Calu3 (cell line): ENCODE measurements around the gene DCHS2. TPM values are rescaled to one million over a fixed set of nuclear protein-coding genes. Genes with fewer than 3 reads are reported as not detected.
A peak's percentile ranks its signal among the peaks of the same experiment; 100 is the strongest.

Source experiments
- BruUV-seq: library from RNA; stranded (reverse); fragments of 400-500 nt; replicated peaks from 2 replicates; lab custom pipeline; 2021; lab: Mats Ljungman, UMichigan
- CTCF ChIA-PET: fragments of 300-600 bp; sonication (Branson Sonifier 250); formaldehyde crosslinking; loops from one replicate; lab custom pipeline; 2022; ENCODE audit warnings: antibody characterized with exemption; lab: Charles Lee
- DNase-seq: peaks from one replicate; pipeline ENCODE4 v3.0.0; 2022
- H3K27ac Mint-ChIP-seq: one replicate; pipeline ENCODE4 v1.8.0; 2022; ENCODE audit warnings: mixed read lengths; ENCODE audit not compliant: unreplicated experiment
- H3K27me3 Mint-ChIP-seq: one replicate; pipeline ENCODE4 v1.8.0; 2022; ENCODE audit warnings: mixed read lengths; ENCODE audit not compliant: unreplicated experiment
- H3K36me3 Mint-ChIP-seq: one replicate; pipeline ENCODE4 v1.8.0; 2022; ENCODE audit warnings: mild to moderate bottlenecking, moderate library complexity, mixed read lengths; ENCODE audit not compliant: insufficient read depth, unreplicated experiment
- H3K4me1 Mint-ChIP-seq: one replicate; pipeline ENCODE4 v1.8.0; 2022; ENCODE audit warnings: mild to moderate bottlenecking, low read depth, mixed read lengths; ENCODE audit not compliant: unreplicated experiment
- H3K4me3 Mint-ChIP-seq: one replicate; pipeline ENCODE4 v1.8.0; 2022; ENCODE audit warnings: mild to moderate bottlenecking, low read depth, moderate library complexity, mixed read lengths; ENCODE audit not compliant: unreplicated experiment
- H3K9me3 Mint-ChIP-seq: one replicate; pipeline ENCODE4 v1.8.0; 2022; ENCODE audit warnings: low read depth, mixed read lengths; ENCODE audit not compliant: unreplicated experiment
- intact Hi-C: fragments of 100-400 bp; cut with micrococcal nuclease; formaldehyde crosslinking; loops from one replicate; pipeline ENCODE4 v1.10.0; 2022; ENCODE audit not compliant: unreplicated experiment
- total RNA-seq: library from RNA; stranded (reverse); gene quantifications from 2 replicates; pipeline ENCODE4 v1.2.3, GENCODE V29; 2022
- TF ChIP-seq, protein P1 (sequence below): fragments of 200-600 bp; IDR thresholded peaks from one replicate; pipeline ENCODE4 v1.8.0; 2022; ENCODE audit warnings: antibody characterized with exemption; ENCODE audit not compliant: unreplicated experiment

The DCHS2 gene
- total RNA-seq, 1 experiment from 2014 or later, result 0.07 TPM

DNA sequence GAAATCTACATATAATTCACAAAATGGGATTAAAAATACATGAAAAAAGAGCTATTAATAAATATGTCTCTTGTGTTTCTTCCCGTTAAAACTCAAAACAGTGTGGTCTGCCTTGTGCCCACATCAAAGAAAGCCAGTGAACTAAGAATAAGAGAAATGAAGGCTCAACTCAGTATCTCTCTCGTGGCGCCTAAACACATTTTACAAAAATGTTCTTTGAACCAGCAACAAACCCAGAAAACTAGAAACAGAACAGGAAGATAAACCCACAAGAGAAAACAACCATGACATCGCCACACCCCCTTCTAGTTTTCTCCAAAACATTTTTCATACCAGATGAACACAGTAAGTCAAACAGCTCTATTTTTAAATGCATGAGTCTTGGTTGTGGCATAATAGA, 130.1 kb downstream of the DCHS2 start:
- CTCF ChIA-PET, result no interaction called here
- no peaks in the 10 kb centered on the region for H3K27me3 Mint-ChIP-seq
- intact Hi-C loops, result no loop called here

GRCh38 chr4:154360491-154360890, 131.1 kb downstream of the DCHS2 start:
- Mint-ChIP-seq H3K9me3 (no peaks in the 10 kb centered on the region), H3K4me3 (no peak overlapping the region), H3K36me3 (no peaks in the 10 kb centered on the region), H3K27me3 (no peaks in the 10 kb centered on the region), H3K4me1 (no peaks in the 10 kb centered on the region), H3K27ac (no peak overlapping the region)
- no TSS peak for BruUV-seq
- CTCF ChIA-PET, result no interaction called here
- intact Hi-C loops, result no loop called here
- TF ChIP-seq, protein P1, sequence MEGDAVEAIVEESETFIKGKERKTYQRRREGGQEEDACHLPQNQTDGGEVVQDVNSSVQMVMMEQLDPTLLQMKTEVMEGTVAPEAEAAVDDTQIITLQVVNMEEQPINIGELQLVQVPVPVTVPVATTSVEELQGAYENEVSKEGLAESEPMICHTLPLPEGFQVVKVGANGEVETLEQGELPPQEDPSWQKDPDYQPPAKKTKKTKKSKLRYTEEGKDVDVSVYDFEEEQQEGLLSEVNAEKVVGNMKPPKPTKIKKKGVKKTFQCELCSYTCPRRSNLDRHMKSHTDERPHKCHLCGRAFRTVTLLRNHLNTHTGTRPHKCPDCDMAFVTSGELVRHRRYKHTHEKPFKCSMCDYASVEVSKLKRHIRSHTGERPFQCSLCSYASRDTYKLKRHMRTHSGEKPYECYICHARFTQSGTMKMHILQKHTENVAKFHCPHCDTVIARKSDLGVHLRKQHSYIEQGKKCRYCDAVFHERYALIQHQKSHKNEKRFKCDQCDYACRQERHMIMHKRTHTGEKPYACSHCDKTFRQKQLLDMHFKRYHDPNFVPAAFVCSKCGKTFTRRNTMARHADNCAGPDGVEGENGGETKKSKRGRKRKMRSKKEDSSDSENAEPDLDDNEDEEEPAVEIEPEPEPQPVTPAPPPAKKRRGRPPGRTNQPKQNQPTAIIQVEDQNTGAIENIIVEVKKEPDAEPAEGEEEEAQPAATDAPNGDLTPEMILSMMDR, result no peak
- no peak for DNase-seq

More for the DNA sequence above, 130.1 kb downstream of the DCHS2 start:
- no peaks in the 10 kb centered on the region for H3K9me3 Mint-ChIP-seq
- TF ChIP-seq, protein P1, result no peak
- H3K4me1 Mint-ChIP-seq, result no peaks in the 10 kb centered on the region
- no peak overlapping the region for H3K4me3 Mint-ChIP-seq
- no peak for DNase-seq
- H3K27ac Mint-ChIP-seq, result no peak overlapping the region
- no peaks in the 10 kb centered on the region for H3K36me3 Mint-ChIP-seq
- BruUV-seq, result no TSS peak

DNA sequence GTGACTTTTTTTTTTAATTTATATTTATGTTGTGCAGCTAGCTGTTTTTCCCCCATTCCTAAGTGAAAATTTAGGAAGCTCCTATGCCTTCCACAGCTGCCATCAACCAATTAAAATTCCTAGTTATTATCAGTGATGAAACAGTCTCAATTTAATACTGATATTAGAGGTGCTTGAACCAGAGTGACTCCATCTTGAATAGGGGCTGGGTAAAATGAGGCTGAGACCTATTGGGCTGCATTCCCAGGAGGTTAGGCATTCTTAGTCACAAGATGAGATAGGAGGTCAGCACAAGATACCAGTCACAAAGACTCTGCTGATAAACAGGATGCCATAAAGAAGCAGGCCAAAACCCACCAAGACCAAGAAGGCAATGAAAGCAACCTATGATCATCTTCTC, 136.7 kb downstream of the DCHS2 start:
- TF ChIP-seq, protein P1, result no peak
- H3K4me1 Mint-ChIP-seq, result no peaks in the 10 kb centered on the region
- no peak overlapping the region for H3K4me3 Mint-ChIP-seq
- intact Hi-C loops, result no loop called here
- DNase-seq, result no peak
- no peaks in the 10 kb centered on the region for H3K36me3 Mint-ChIP-seq
- no peaks in the 10 kb centered on the region for H3K27me3 Mint-ChIP-seq
- no TSS peak for BruUV-seq
- CTCF ChIA-PET, result no interaction called here
- no peak overlapping the region for H3K27ac Mint-ChIP-seq
- no peaks in the 10 kb centered on the region for H3K9me3 Mint-ChIP-seq

- no peak overlapping the region for H3K4me3 Mint-ChIP-seq
- no peaks in the 10 kb centered on the region for H3K4me1 Mint-ChIP-seq
- CTCF ChIA-PET, result no interaction called here
- TF ChIP-seq, protein P1, result peak; percentile 46
- no TSS peak for BruUV-seq
- no peaks in the 10 kb centered on the region for H3K9me3 Mint-ChIP-seq
- H3K27me3 Mint-ChIP-seq, result no peaks in the 10 kb centered on the region
- DNase-seq, result no peak
- intact Hi-C loops, result no loop called here
- H3K27ac Mint-ChIP-seq, result no peak overlapping the region
- H3K36me3 Mint-ChIP-seq, result no peaks in the 10 kb centered on the region
These were observed 141.8 kb downstream of the DCHS2 start for GRCh38 chr4:154349829-154350228.
